Progenitor cell of endocrine pancreas (in vitro differentiated cells): ENCODE data around the gene KRT38. TPM values are rescaled to one million over a fixed set of nuclear protein-coding genes. Genes with fewer than 3 reads are reported as not detected.
A peak's percentile ranks its signal among the peaks of the same experiment; 100 is the strongest.

Experiments used
- DNase-seq: peaks from one replicate; pipeline ENCODE4 v3.0.0; 2021; ENCODE audit warnings: low spot score; ENCODE audit not compliant: unreplicated experiment
- H3K27ac Mint-ChIP-seq: 2 replicates; pipeline ENCODE4 v1.8.0; 2021; ENCODE audit warnings: mild to moderate bottlenecking, moderate library complexity, mixed read lengths
- H3K27me3 Mint-ChIP-seq: 2 replicates; pipeline ENCODE4 v1.8.0; 2021; ENCODE audit warnings: mixed read lengths
- H3K36me3 Mint-ChIP-seq: 2 replicates; pipeline ENCODE4 v1.8.0; 2022; ENCODE audit warnings: mixed read lengths; ENCODE audit not compliant: insufficient read depth
- H3K4me1 Mint-ChIP-seq: 2 replicates; pipeline ENCODE4 v1.8.0; 2021; ENCODE audit warnings: low read depth, mixed read lengths
- H3K4me3 Mint-ChIP-seq: 2 replicates; pipeline ENCODE4 v1.8.0; 2021; ENCODE audit warnings: low read depth, mild to moderate bottlenecking, moderate library complexity, mixed read lengths
- H3K9me3 Mint-ChIP-seq: 2 replicates; pipeline ENCODE4 v1.8.0; 2021; ENCODE audit warnings: low read depth, mixed read lengths
- CTCF ChIP-seq: fragments of 200-600 bp; sonication (generic); IDR thresholded peaks from one replicate; pipeline ENCODE4 v1.5.0; 2021; ENCODE audit warnings: antibody characterized with exemption, mild to moderate bottlenecking; ENCODE audit not compliant: unreplicated experiment
- total RNA-seq: library from RNA; stranded (reverse); gene quantifications from 2 replicates; pipeline ENCODE4 v1.2.1, GENCODE V29; 2021

Gene KRT38
- total RNA-seq, 1 donor from 2014 or later = not detected

GRCh38 chr17:41415833-41416335, 24.9 kb downstream of the KRT38 start:
- TF ChIP-seq CTCF = no peak
- peaks cover 9% of the 10 kb centered on the region for H3K27me3 Mint-ChIP-seq
- no peaks in the 10 kb centered on the region for H3K9me3 Mint-ChIP-seq
- H3K4me3 Mint-ChIP-seq = no peak overlapping the region
- H3K4me1 Mint-ChIP-seq = peaks cover 20% of the 10 kb centered on the region
- no peaks in the 10 kb centered on the region for H3K36me3 Mint-ChIP-seq
- peak overlapping the region; percentile 71 for H3K27ac Mint-ChIP-seq
- DNase-seq = no peak

GRCh38 chr17:41415411-41415810, 25.4 kb downstream of the KRT38 start:
- H3K27ac Mint-ChIP-seq = no peak overlapping the region
- peaks cover 20% of the 10 kb centered on the region for H3K4me1 Mint-ChIP-seq
- H3K4me3 Mint-ChIP-seq = no peak overlapping the region
- peaks cover 4% of the 10 kb centered on the region for H3K27me3 Mint-ChIP-seq
- DNase-seq = no peak
- no peaks in the 10 kb centered on the region for H3K36me3 Mint-ChIP-seq
- H3K9me3 Mint-ChIP-seq = no peaks in the 10 kb centered on the region
- TF ChIP-seq CTCF = no peak

- H3K27ac Mint-ChIP-seq = no peak overlapping the region
- TF ChIP-seq CTCF = no peak
- no peaks in the 10 kb centered on the region for H3K36me3 Mint-ChIP-seq
- no peaks in the 10 kb centered on the region for H3K9me3 Mint-ChIP-seq
- H3K4me1 Mint-ChIP-seq = peaks cover 20% of the 10 kb centered on the region
- no peak overlapping the region for H3K4me3 Mint-ChIP-seq
- DNase-seq = no peak
- peaks cover 4% of the 10 kb centered on the region for H3K27me3 Mint-ChIP-seq
Observed at GRCh38 chr17:41413982-41414381, 26.8 kb downstream of the KRT38 start.

- H3K4me3 Mint-ChIP-seq = no peak overlapping the region
- H3K27me3 Mint-ChIP-seq = peaks cover 4% of the 10 kb centered on the region
- H3K27ac Mint-ChIP-seq = no peak overlapping the region
- TF ChIP-seq CTCF = no peak
- H3K36me3 Mint-ChIP-seq = no peaks in the 10 kb centered on the region
- H3K9me3 Mint-ChIP-seq = no peaks in the 10 kb centered on the region
- H3K4me1 Mint-ChIP-seq = peaks cover 20% of the 10 kb centered on the region
- no peak for DNase-seq
Observed at GRCh38 chr17:41413353-41413957, 27.3 kb downstream of the KRT38 start.

- no peaks in the 10 kb centered on the region for H3K9me3 Mint-ChIP-seq
- peaks cover 7% of the 10 kb centered on the region for H3K27me3 Mint-ChIP-seq
- no peak for TF ChIP-seq CTCF
- H3K4me1 Mint-ChIP-seq = peaks cover 6% of the 10 kb centered on the region
- H3K36me3 Mint-ChIP-seq = no peaks in the 10 kb centered on the region
- no peak overlapping the region for H3K4me3 Mint-ChIP-seq
- DNase-seq = no peak
- H3K27ac Mint-ChIP-seq = no peak overlapping the region
Observed at GRCh38 chr17:41411072-41411840, 29.5 kb downstream of the KRT38 start.
